Hepatocyte (in vitro differentiated cells): ENCODE data around the gene PTPRN2. TPM values are rescaled to one million over a fixed set of nuclear protein-coding genes. Genes with fewer than 3 reads are reported as not detected.

Experiments used
- DNase-seq: peaks from one replicate; pipeline ENCODE4 v3.0.0-alpha.2; 2016; ENCODE audit warnings: low spot score
- H2AFZ ChIP-seq: fragments of 200-600 bp; sonication (generic); 2 replicates; pipeline ENCODE4 v1.6.0; 2016; ENCODE audit warnings: antibody characterized with exemption, mild to moderate bottlenecking
- H3K27ac ChIP-seq: fragments of 200-600 bp; sonication (generic); 2 replicates; pipeline ENCODE4 v1.5.1; 2016; ENCODE audit warnings: mild to moderate bottlenecking
- H3K27me3 ChIP-seq: fragments of 200-600 bp; sonication (generic); 2 replicates; pipeline ENCODE4 v1.6.1; 2016
- H3K36me3 ChIP-seq: fragments of 200-600 bp; sonication (generic); replicated peaks from 2 replicates; pipeline ENCODE4 v1.5.1; 2016; ENCODE audit warnings: low read depth; ENCODE audit not compliant: insufficient read depth
- H3K4me1 ChIP-seq: fragments of 200-600 bp; sonication (generic); 2 replicates; pipeline ENCODE4 v1.5.1; 2016; ENCODE audit warnings: mild to moderate bottlenecking, moderate library complexity; ENCODE audit not compliant: insufficient read depth
- H3K4me2 ChIP-seq: fragments of 200-600 bp; sonication (generic); 2 replicates; pipeline ENCODE4 v1.6.0; 2016
- H3K4me3 ChIP-seq: fragments of 200-600 bp; sonication (generic); 2 replicates; pipeline ENCODE4 v1.5.1; 2016; ENCODE audit warnings: mild to moderate bottlenecking
- H3K79me2 ChIP-seq: fragments of 200-600 bp; sonication (generic); 2 replicates; pipeline ENCODE4 v1.6.0; 2017; ENCODE audit warnings: mild to moderate bottlenecking
- H3K9me2 ChIP-seq: fragments of 200-600 bp; sonication (generic); replicated peaks from 2 replicates; pipeline ENCODE4 v1.6.0; 2017; ENCODE audit warnings: mild to moderate bottlenecking; ENCODE audit not compliant: insufficient read depth
- H3K9me3 ChIP-seq: fragments of 200-600 bp; sonication (generic); 2 replicates; pipeline ENCODE4 v1.5.1; 2016; ENCODE audit warnings: low read depth, mild to moderate bottlenecking
- H4K20me1 ChIP-seq: fragments of 200-600 bp; sonication (generic); 2 replicates; pipeline ENCODE4 v1.6.0; 2016; ENCODE audit warnings: mild to moderate bottlenecking; ENCODE audit not compliant: insufficient read depth, poor library complexity, severe bottlenecking
- EZH2 ChIP-seq: fragments of 200-600 bp; sonication (generic); IDR thresholded peaks from 2 replicates; pipeline ENCODE4 v1.6.1; 2016; ENCODE audit warnings: antibody characterized with exemption, mild to moderate bottlenecking, borderline replicate concordance
- EZH2phosphoT487 ChIP-seq: fragments of 200-600 bp; sonication (generic); IDR thresholded peaks from one replicate; pipeline ENCODE4 v1.6.1; 2018; ENCODE audit warnings: antibody characterized with exemption, mild to moderate bottlenecking, low read depth, moderate library complexity; ENCODE audit not compliant: unreplicated experiment, severe bottlenecking
- WGBS: methylation state at CpG from one replicate; pipeline ENCODE4 v1.1.6; 2016; ENCODE audit warnings: low lambda C conversion rate; ENCODE audit errors: missing lambda C conversion rate; 5-methylcytosine and 5-hydroxymethylcytosine counted together
- polyA plus RNA-seq: library from polyadenylated mRNA; unstranded; fragments of >200 nt; fragmentation: Nextera tagmentation; extraction: Ambion mirVana; gene quantifications from 2 replicates; pipeline ENCODE4 v1.2.1, GENCODE V29; 2016
- total RNA-seq: library from RNA; depleted of rRNA; stranded (reverse); fragments of >200 nt; gene quantifications from 2 replicates; pipeline ENCODE4 v1.2.3, GENCODE V29; 2014
- TF ChIP-seq, protein P1 (sequence below): fragments of 200-600 bp; sonication (generic); IDR thresholded peaks from 2 replicates; pipeline ENCODE4 v1.5.1; 2016; ENCODE audit warnings: antibody characterized with exemption, mild to moderate bottlenecking; ENCODE audit not compliant: poor library complexity

PTPRN2 gene
- total and polyA plus RNA-seq, 2 experiments from 2014 or later, result 2.1 to 3.3 TPM

DNA sequence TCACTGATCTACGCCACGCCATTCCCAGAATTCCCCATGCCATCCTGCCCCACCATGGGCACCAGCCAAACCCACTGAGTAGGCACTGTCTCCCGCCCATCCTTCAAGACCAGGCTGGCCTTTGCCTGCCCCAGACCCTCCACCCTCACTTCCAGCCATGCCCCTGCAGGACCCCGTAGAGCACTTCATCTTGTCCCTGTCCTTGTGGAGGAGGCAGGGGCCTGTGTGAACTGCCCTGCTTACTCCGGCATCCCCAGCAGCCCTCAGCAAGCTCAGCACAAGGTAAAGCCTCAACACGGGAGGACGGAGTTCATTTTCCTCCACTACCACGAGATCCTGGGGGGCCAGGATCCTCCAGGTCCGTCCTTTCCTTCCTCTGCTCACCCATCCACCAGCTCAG is 577.7 kb downstream of the PTPRN2 start:
- no peaks in the 10 kb centered on the region for H3K4me1 ChIP-seq

DNA sequence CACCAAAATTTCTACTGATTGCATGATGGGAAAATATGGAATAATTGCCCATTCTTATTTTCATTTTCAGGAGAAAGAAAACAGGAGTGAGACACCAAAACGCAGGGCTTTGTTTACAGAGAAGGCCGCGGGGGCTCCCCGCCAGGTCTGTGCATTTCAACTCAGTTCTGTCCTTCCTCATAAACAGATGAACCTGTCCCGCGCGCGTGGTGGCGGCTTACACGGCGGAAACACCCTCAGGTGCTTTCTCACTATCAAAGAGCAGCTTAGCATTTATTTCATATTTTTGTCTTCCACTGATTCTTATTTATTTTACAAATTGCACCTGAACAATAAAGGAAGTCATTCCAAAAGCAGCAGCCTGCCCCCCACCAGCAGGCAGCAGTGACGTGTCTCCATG is 579.4 kb downstream of the PTPRN2 start:
- H3K9me2 ChIP-seq, result no peaks in the 10 kb centered on the region
- H2AFZ ChIP-seq, result no peak overlapping the region
- H3K36me3 ChIP-seq, result no peaks in the 10 kb centered on the region
- WGBS, result 67% methylated on average over 12 of the region's 12 CpGs
- H3K4me3 ChIP-seq, result no peak overlapping the region
- H3K4me1 ChIP-seq, result no peaks in the 10 kb centered on the region
- H3K27me3 ChIP-seq, result peaks cover 8% of the 10 kb centered on the region
- no peaks in the 10 kb centered on the region for H4K20me1 ChIP-seq
- no peaks in the 10 kb centered on the region for H3K9me3 ChIP-seq
- H3K4me2 ChIP-seq, result no peak overlapping the region
- H3K79me2 ChIP-seq, result no peaks in the 10 kb centered on the region
- no peak for DNase-seq
- no peak for TF ChIP-seq EZH2phosphoT487
- TF ChIP-seq, protein P1, sequence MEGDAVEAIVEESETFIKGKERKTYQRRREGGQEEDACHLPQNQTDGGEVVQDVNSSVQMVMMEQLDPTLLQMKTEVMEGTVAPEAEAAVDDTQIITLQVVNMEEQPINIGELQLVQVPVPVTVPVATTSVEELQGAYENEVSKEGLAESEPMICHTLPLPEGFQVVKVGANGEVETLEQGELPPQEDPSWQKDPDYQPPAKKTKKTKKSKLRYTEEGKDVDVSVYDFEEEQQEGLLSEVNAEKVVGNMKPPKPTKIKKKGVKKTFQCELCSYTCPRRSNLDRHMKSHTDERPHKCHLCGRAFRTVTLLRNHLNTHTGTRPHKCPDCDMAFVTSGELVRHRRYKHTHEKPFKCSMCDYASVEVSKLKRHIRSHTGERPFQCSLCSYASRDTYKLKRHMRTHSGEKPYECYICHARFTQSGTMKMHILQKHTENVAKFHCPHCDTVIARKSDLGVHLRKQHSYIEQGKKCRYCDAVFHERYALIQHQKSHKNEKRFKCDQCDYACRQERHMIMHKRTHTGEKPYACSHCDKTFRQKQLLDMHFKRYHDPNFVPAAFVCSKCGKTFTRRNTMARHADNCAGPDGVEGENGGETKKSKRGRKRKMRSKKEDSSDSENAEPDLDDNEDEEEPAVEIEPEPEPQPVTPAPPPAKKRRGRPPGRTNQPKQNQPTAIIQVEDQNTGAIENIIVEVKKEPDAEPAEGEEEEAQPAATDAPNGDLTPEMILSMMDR, result no peak
- no peak for TF ChIP-seq EZH2
- H3K27ac ChIP-seq, result no peak overlapping the region

More for the DNA sequence above, 577.7 kb downstream of the PTPRN2 start:
- Histone ChIP-seq H3K27me3 (peaks cover 11% of the 10 kb centered on the region), H2AFZ (no peak overlapping the region), H3K79me2 (no peaks in the 10 kb centered on the region), H3K4me2 (no peak overlapping the region), H3K27ac (no peak overlapping the region), H4K20me1 (no peaks in the 10 kb centered on the region), H3K9me2 (no peaks in the 10 kb centered on the region), H3K36me3 (no peaks in the 10 kb centered on the region), H3K9me3 (no peaks in the 10 kb centered on the region), H3K4me3 (no peak overlapping the region)
- 53% methylated on average over 9 of the region's 9 CpGs for WGBS
- no peak for DNase-seq
- TF ChIP-seq EZH2phosphoT487 (no peak), EZH2 (no peak)
- TF ChIP-seq, protein P1, result no peak

DNA sequence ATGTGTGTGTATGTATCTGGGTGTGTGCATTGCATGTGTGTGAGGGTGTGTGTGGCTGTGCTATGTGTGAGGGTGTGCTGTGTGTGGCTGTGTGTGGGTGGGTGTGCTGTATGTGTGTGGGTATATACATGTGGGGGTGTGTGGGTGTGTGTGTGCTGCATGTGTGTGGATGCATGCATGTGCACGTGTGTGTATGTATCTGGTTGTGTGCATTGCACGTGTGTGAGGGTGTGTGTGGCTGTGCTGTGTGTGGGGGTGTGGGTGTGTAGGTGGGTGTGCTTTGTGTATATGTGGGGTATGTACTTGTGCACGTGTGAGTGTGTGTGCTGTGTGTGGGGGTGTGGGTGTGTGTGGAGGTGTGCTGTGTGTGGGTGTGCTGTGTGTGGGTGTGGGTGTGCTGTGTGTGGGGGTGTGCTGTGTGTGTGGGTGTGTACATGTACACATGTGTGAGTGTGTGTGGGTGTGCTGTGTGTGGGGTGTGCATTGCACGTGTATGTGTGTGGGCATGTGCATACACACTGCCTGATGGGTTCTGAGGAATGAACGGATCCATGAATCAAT is 579.8 kb downstream of the PTPRN2 start:
- no peaks in the 10 kb centered on the region for H3K9me3 ChIP-seq
- H3K36me3 ChIP-seq, result no peaks in the 10 kb centered on the region
- no peaks in the 10 kb centered on the region for H3K4me1 ChIP-seq
- H3K9me2 ChIP-seq, result no peaks in the 10 kb centered on the region
- H3K27ac ChIP-seq, result no peak overlapping the region
- peaks cover 8% of the 10 kb centered on the region for H3K27me3 ChIP-seq
- WGBS, result 88% methylated on average over 4 of the region's 5 CpGs
- no peaks in the 10 kb centered on the region for H4K20me1 ChIP-seq
- no peak overlapping the region for H2AFZ ChIP-seq
- TF ChIP-seq EZH2phosphoT487 (no peak), EZH2 (no peak)
- TF ChIP-seq, protein P1, result no peak
- H3K4me3 ChIP-seq, result no peak overlapping the region
- no peak overlapping the region for H3K4me2 ChIP-seq
- H3K79me2 ChIP-seq, result no peaks in the 10 kb centered on the region
- no peak for DNase-seq
